ENCODE measurements around the gene FAXDC2.

DNA sequence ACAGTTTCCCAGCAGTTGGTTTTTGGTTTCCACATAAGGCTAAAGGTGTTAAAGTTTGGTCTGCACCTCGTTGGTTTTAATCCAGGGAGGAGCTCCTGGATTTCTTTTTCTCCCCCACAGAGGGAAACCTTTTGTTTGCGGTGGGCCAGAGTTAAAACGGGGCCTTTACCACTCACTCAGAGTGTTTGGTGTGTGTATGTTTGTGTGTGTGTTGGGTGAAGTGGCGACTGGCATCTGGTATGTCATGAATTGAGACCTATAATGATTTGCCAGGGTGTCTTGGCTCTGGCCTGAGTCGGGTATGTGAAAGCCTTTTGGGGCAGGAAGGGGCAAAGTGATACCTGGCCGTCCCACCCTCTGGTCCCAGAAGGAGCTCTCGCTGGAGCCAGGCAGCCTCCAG is 30.9 kb downstream of the FAXDC2 start:
- TF ChIP-seq, protein P1, sequence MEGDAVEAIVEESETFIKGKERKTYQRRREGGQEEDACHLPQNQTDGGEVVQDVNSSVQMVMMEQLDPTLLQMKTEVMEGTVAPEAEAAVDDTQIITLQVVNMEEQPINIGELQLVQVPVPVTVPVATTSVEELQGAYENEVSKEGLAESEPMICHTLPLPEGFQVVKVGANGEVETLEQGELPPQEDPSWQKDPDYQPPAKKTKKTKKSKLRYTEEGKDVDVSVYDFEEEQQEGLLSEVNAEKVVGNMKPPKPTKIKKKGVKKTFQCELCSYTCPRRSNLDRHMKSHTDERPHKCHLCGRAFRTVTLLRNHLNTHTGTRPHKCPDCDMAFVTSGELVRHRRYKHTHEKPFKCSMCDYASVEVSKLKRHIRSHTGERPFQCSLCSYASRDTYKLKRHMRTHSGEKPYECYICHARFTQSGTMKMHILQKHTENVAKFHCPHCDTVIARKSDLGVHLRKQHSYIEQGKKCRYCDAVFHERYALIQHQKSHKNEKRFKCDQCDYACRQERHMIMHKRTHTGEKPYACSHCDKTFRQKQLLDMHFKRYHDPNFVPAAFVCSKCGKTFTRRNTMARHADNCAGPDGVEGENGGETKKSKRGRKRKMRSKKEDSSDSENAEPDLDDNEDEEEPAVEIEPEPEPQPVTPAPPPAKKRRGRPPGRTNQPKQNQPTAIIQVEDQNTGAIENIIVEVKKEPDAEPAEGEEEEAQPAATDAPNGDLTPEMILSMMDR (IDR thresholded peaks at IDR 0.05) = no peak
- no peak for TF ChIP-seq POLR2A (IDR thresholded peaks at IDR 0.05)

All from body of pancreas (tissue), 4 donors.